HepG2 (cell line): Measurements from ENCODE around the gene TMCO4. TPM values are rescaled to one million over a fixed set of nuclear protein-coding genes. Genes with fewer than 3 reads are reported as not detected.

ENCODE experiments used
- ATAC-seq: fragments of 200-7000 bp; cut with Tn5 transposase; 3 replicates; pipeline ENCODE4 v1.9.1; 2020; ENCODE audit warnings: mild to moderate bottlenecking, moderate library complexity
- BruUV-seq: library from RNA; stranded (reverse); fragments of 400-500 nt; replicated peaks from 2 replicates; lab custom pipeline; 2021; lab: Mats Ljungman, UMichigan
- CTCF ChIA-PET: fragments of 300-600 bp; formaldehyde crosslinking; extraction: SDS; loops from one replicate; lab custom pipeline; 2021; ENCODE audit warnings: low total read pairs, inconsistent platforms, low intra/inter-chr PET ratio; lab: Yijun Ruan, JAX
- POLR2A ChIA-PET: fragments of 350-600 bp; sonication (Branson Sonifier 250); formaldehyde crosslinking; loops from one replicate; lab custom pipeline; 2020; ENCODE audit warnings: antibody characterized with exemption, inconsistent platforms; lab: Yijun Ruan, JAX
- DNase-seq: peaks from one replicate; pipeline ENCODE4 v3.0.0-alpha.2; 2015; ENCODE audit warnings: low spot score
- FAIRE-seq: peaks from 3 replicates; lab custom pipeline; 2011; peaks lifted over from hg19 to GRCh38; lab: Jason Lieb, UNC
- H2AFZ ChIP-seq: one replicate; pipeline ENCODE4 v1.6.1; 2011; ENCODE audit warnings: low read length, inconsistent platforms
- H3K27ac ChIP-seq: fragments of 300-600 bp; 3 replicates; pipeline ENCODE4 v1.8.0; 2011; ENCODE audit warnings: mixed run types, mild to moderate bottlenecking, mixed read lengths, low read length, inconsistent platforms; ENCODE audit not compliant: insufficient read depth; ENCODE audit errors: extremely low read length
- H3K27me3 ChIP-seq, 2 experiments: fragments of 200-600 bp in 1 of 2; 2 replicates in 1 of 2; 3 replicates in 1 of 2; pipeline versions ENCODE4 v1.6.0 to v1.8.0; 2011; ENCODE audit warnings: low read length in 2 of 2, mild to moderate bottlenecking in 2 of 2, moderate library complexity in 2 of 2, inconsistent platforms in 1 of 2; ENCODE audit not compliant: insufficient read depth in 2 of 2, control insufficient read depth in 1 of 2
- H3K36me3 ChIP-seq, 2 experiments: fragments of 200-600 bp in 1 of 2; replicated peaks in 1 of 2; 2 replicates in 1 of 2; 3 replicates in 1 of 2; pipeline versions ENCODE4 v1.5.1 to v1.8.0; 2011; ENCODE audit warnings: low read length in 2 of 2, inconsistent platforms in 1 of 2; ENCODE audit not compliant: insufficient read depth in 2 of 2, control insufficient read depth in 1 of 2
- H3K4me1 ChIP-seq: 2 replicates; pipeline ENCODE4 v1.5.1; 2012; ENCODE audit warnings: low read length, inconsistent platforms; ENCODE audit not compliant: insufficient read depth
- H3K4me2 ChIP-seq: 2 replicates; pipeline ENCODE4 v1.6.0; 2011; ENCODE audit warnings: low read depth, low read length, inconsistent platforms
- H3K4me3 ChIP-seq, 3 experiments: fragments of 200-600 bp in 1 of 3; sonication (generic), shearing (Covaris generic) in 1 of 3; replicated peaks in 1 of 3; 2 replicates each; pipeline ENCODE4 v1.5.1; 2011 to 2016; ENCODE audit warnings: low read length in 3 of 3, inconsistent platforms in 2 of 3, low read depth in 2 of 3, mild to moderate bottlenecking in 2 of 3, control low read depth in 1 of 3, mixed read lengths in 1 of 3; ENCODE audit not compliant: insufficient read depth in 1 of 3
- H3K79me2 ChIP-seq: one replicate; pipeline ENCODE4 v1.6.1; 2011; ENCODE audit warnings: low read length, inconsistent platforms; ENCODE audit not compliant: insufficient read depth
- H3K9ac ChIP-seq: 2 replicates; pipeline ENCODE4 v1.6.0; 2011; ENCODE audit warnings: mild to moderate bottlenecking, low read depth, low read length, inconsistent platforms; ENCODE audit not compliant: insufficient read depth
- H3K9me3 ChIP-seq: 2 replicates; pipeline ENCODE4 v1.5.1; 2012; ENCODE audit warnings: mild to moderate bottlenecking, low read length
- H4K20me1 ChIP-seq: 2 replicates; pipeline ENCODE4 v1.6.0; 2011; ENCODE audit warnings: inconsistent platforms, mild to moderate bottlenecking, low read length, moderate library complexity; ENCODE audit not compliant: insufficient read depth
- GPN1 ChIP-seq: sonication (generic); formaldehyde crosslinking; IDR thresholded peaks from 2 replicates; pipeline ENCODE4 v1.5.1; 2020; ENCODE audit warnings: missing genetic modification reagents, borderline replicate concordance
- IKZF1 ChIP-seq: fragments of 450-650 bp; IDR thresholded peaks from 2 replicates; pipeline ENCODE4 v1.7.1; 2016
- KLF12 ChIP-seq: sonication (generic); formaldehyde crosslinking; IDR thresholded peaks from 2 replicates; pipeline ENCODE4 v1.4.0; 2020; ENCODE audit warnings: missing genetic modification reagents, borderline replicate concordance
- NFYB ChIP-seq: sonication (generic); formaldehyde crosslinking; IDR thresholded peaks from 2 replicates; pipeline ENCODE4 v1.4.0; 2020; ENCODE audit warnings: missing genetic modification reagents
- POLR2G ChIP-seq: fragments of 200-400 bp; formaldehyde crosslinking; IDR thresholded peaks from 2 replicates; pipeline ENCODE4 v1.6.1; 2018; ENCODE audit warnings: mild to moderate bottlenecking, low read depth, low read length, moderate library complexity
- SIN3B ChIP-seq: fragments of 150-350 bp; IDR thresholded peaks from 2 replicates; pipeline ENCODE4 v1.6.1; 2014; ENCODE audit warnings: low read length
- ZKSCAN1 ChIP-seq: fragments of 150-350 bp; IDR thresholded peaks from 2 replicates; pipeline ENCODE4 v1.6.1; 2014; ENCODE audit warnings: low read length
- ZSCAN22 ChIP-seq: sonication (generic); formaldehyde crosslinking; IDR thresholded peaks from 2 replicates; pipeline ENCODE4 v1.4.0; 2020; ENCODE audit warnings: mild to moderate bottlenecking, missing genetic modification reagents
- WGBS: methylation state at CpG from one replicate; pipeline ENCODE4 v1.1.6; 2017; ENCODE audit warnings: low lambda C conversion rate; 5-methylcytosine and 5-hydroxymethylcytosine counted together
- in situ Hi-C: cut with HindIII; loops from 2 replicates; pipeline ENCODE4 v1.10.0; 2017; ENCODE audit warnings: low pct_unique_long_range_greater_than_20kb; ENCODE audit not compliant: extremely low pct_ligation_motif_present
- intact Hi-C: fragments of 100-400 bp; cut with micrococcal nuclease; formaldehyde crosslinking; loops from one replicate; pipeline ENCODE4 v1.10.0; 2022; ENCODE audit not compliant: unreplicated experiment
- polyA plus RNA-seq, 8 experiments: library from polyadenylated mRNA; depleted of rRNA in 3 of 8; stranded (reverse) in 7 of 8; unstranded in 1 of 8; fragments of >200 nt; fragmentation: Illumina TruSeq in 4 of 8; extraction: Trizol in 4 of 8; gene quantifications; 2 replicates each; pipeline versions ENCODE4 v1.2.1 to v1.2.3, GENCODE V29; 2011 to 2016; ENCODE audit warnings: low read depth in 4 of 8, missing spikeins in 1 of 8, mixed read lengths in 1 of 8; ENCODE audit not compliant: insufficient read depth in 1 of 8
- total RNA-seq, 5 experiments: library from RNA; depleted of rRNA; stranded (reverse); fragments of >200 nt; fragmentation: Illumina TruSeq; extraction: Trizol; gene quantifications; 2 replicates each; pipeline ENCODE4 v1.2.3, GENCODE V29; 2016; ENCODE audit warnings: low read depth in 1 of 5
- TF ChIP-seq, protein P1 (sequence below): sonication (generic); formaldehyde crosslinking; IDR thresholded peaks from 2 replicates; pipeline ENCODE4 v1.4.0; 2020; ENCODE audit warnings: mild to moderate bottlenecking, low read depth, missing genetic modification reagents
- TF ChIP-seq, protein P2 (sequence below): sonication (generic); formaldehyde crosslinking; IDR thresholded peaks from one replicate; pipeline ENCODE4 v1.5.1; 2020; ENCODE audit warnings: mild to moderate bottlenecking, missing genetic modification reagents; ENCODE audit errors: not compliant biosample characterization
- TF ChIP-seq, protein P3 (sequence below): sonication (generic); formaldehyde crosslinking; IDR thresholded peaks from 2 replicates; pipeline ENCODE4 v1.8.0; 2022; ENCODE audit warnings: missing genetic modification reagents, mild to moderate bottlenecking, moderate library complexity, borderline replicate concordance

Gene TMCO4
- total and polyA plus RNA-seq, 2 of the 13 experiments (the other 11 are each of a cell fraction or from before 2014, with no cell fraction given): 2.1 to 4.1 TPM

DNA sequence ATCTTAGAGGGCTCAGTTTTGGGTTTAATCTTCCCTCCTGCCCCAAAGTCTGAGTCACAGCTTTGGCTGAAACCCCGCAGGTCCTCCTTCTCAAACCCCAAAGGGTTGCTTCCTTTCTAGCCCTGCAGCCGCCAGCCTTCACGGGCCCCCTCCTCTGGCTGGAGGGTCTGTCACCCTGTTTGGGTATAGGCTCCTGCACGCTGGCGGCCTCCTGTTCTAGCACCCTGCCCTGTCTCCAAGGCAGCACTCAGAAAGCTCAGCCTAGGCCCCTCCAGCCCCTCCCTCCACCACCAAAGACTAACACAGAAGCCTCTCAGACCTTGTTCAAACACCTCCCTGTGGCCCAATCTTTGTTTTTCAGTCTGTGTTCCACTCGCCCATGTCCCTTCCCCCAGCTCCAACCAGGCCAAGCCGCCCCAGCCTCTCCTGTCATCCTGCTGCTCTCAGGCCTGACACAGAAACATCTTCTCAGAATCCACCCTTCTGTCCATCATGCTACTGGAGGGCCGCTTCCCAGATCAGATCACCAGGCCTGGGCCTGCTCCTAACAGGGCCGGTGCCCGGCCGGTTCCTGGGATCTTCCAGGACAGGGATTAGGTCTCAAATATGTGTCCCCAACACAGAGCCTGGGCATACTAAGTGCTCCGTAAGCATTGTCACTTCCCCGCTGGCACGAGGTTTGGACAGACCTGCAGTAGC, 99.5 kb downstream of the TMCO4 start (continued):
- TF ChIP-seq, protein P1, sequence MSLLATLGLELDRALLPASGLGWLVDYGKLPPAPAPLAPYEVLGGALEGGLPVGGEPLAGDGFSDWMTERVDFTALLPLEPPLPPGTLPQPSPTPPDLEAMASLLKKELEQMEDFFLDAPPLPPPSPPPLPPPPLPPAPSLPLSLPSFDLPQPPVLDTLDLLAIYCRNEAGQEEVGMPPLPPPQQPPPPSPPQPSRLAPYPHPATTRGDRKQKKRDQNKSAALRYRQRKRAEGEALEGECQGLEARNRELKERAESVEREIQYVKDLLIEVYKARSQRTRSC: no peak
- TF ChIP-seq ZSCAN22 (no peak), NFYB (CRISPR knock-in tag) (no peak)

DNA sequence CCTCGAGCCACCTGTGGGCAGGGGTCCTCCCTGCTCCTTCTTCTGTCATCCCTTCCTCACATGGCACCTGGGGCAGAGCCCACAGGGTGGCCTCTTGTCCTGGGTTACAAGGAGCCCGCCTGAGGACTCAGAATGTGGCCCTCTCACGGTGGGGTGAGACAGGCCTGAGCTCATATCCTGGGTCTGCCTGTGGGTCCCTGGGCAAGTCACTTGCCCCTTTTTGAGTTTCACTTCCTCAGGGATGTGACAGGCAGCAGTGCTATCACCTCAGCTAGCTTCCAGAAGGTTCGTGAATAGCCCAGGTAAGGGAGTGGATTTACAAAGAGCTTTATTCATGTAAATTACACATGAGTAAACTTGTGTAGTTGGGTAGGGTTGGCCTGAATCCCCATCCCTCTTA, 101.5 kb downstream of the TMCO4 start:
- no peaks in the 10 kb centered on the region for H3K36me3 ChIP-seq
- no peak overlapping the region for H3K4me3 ChIP-seq
- no peaks in the 10 kb centered on the region for H3K9me3 ChIP-seq
- WGBS: 65% methylated on average over 4 of the region's 4 CpGs
- FAIRE-seq (no peak), DNase-seq (no peak), ATAC-seq (no peak)
- intact Hi-C loops: no loop called here
- no peak overlapping the region for H3K4me2 ChIP-seq
- H3K4me1 ChIP-seq: no peaks in the 10 kb centered on the region
- ChIA-PET CTCF (no interaction called here), POLR2A (no interaction called here)
- H4K20me1 ChIP-seq: no peaks in the 10 kb centered on the region
- in situ Hi-C loops: no loop called here
- H3K9ac ChIP-seq: no peak overlapping the region
- H3K27me3 ChIP-seq: no peaks in the 10 kb centered on the region
- H3K79me2 ChIP-seq: no peaks in the 10 kb centered on the region
- H3K27ac ChIP-seq: no peak overlapping the region
- no peak overlapping the region for H2AFZ ChIP-seq
- no TSS peak for BruUV-seq
- TF ChIP-seq, protein P2, sequence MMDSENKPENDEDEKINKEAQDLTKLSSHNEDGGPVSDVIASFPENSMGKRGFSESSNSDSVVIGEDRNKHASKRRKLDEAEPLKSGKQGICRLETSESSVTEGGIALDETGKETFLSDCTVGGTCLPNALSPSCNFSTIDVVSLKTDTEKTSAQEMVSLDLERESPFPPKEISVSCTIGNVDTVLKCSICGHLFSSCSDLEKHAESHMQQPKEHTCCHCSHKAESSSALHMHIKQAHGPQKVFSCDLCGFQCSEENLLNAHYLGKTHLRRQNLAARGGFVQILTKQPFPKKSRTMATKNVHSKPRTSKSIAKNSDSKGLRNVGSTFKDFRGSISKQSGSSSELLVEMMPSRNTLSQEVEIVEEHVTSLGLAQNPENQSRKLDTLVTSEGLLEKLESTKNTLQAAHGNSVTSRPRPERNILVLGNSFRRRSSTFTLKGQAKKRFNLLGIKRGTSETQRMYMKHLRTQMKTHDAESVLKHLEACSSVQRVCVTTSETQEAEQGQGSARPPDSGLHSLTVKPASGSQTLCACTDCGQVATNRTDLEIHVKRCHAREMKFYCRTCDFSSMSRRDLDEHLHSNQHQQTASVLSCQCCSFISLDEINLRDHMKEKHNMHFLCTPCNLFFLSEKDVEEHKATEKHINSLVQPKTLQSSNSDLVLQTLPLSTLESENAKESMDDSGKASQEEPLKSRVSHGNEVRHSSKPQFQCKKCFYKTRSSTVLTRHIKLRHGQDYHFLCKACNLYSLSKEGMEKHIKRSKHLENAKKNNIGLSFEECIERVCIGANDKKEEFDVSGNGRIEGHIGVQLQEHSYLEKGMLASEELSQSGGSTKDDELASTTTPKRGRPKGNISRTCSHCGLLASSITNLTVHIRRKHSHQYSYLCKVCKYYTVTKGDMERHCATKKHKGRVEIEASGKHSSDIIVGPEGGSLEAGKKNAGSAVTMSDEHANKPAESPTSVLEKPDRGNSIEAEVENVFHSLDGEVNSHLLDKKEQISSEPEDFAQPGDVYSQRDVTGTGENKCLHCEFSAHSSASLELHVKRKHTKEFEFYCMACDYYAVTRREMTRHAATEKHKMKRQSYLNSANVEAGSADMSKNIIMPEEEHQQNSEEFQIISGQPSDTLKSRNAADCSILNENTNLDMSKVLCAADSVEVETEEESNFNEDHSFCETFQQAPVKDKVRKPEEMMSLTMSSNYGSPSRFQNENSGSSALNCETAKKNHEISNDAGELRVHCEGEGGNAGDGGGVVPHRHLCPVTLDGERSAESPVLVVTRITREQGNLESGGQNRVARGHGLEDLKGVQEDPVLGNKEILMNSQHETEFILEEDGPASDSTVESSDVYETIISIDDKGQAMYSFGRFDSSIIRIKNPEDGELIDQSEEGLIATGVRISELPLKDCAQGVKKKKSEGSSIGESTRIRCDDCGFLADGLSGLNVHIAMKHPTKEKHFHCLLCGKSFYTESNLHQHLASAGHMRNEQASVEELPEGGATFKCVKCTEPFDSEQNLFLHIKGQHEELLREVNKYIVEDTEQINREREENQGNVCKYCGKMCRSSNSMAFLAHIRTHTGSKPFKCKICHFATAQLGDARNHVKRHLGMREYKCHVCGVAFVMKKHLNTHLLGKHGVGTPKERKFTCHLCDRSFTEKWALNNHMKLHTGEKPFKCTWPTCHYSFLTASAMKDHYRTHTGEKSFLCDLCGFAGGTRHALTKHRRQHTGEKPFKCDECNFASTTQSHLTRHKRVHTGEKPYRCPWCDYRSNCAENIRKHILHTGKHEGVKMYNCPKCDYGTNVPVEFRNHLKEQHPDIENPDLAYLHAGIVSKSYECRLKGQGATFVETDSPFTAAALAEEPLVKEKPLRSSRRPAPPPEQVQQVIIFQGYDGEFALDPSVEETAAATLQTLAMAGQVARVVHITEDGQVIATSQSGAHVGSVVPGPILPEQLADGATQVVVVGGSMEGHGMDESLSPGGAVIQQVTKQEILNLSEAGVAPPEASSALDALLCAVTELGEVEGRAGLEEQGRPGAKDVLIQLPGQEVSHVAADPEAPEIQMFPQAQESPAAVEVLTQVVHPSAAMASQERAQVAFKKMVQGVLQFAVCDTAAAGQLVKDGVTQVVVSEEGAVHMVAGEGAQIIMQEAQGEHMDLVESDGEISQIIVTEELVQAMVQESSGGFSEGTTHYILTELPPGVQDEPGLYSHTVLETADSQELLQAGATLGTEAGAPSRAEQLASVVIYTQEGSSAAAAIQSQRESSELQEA (CRISPR knock-in tag): no peak
- TF ChIP-seq POLR2G: no peak
- TF ChIP-seq KLF12 (CRISPR knock-in tag): no peak
- TF ChIP-seq, protein P3, sequence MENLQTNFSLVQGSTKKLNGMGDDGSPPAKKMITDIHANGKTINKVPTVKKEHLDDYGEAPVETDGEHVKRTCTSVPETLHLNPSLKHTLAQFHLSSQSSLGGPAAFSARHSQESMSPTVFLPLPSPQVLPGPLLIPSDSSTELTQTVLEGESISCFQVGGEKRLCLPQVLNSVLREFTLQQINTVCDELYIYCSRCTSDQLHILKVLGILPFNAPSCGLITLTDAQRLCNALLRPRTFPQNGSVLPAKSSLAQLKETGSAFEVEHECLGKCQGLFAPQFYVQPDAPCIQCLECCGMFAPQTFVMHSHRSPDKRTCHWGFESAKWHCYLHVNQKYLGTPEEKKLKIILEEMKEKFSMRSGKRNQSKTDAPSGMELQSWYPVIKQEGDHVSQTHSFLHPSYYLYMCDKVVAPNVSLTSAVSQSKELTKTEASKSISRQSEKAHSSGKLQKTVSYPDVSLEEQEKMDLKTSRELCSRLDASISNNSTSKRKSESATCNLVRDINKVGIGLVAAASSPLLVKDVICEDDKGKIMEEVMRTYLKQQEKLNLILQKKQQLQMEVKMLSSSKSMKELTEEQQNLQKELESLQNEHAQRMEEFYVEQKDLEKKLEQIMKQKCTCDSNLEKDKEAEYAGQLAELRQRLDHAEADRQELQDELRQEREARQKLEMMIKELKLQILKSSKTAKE (CRISPR knock-in tag): no peak
- TF ChIP-seq SIN3B: no peak
- TF ChIP-seq IKZF1: no peak
- no peak for TF ChIP-seq GPN1 (CRISPR knock-in tag)
- no peak for TF ChIP-seq ZKSCAN1
